Body of pancreas (tissue), 4 donors: ENCODE measurements around the gene NDUFV1.

Experiments
- CTCF ChIP-seq, 7 experiments: fragments of 450-650 bp in 4 of 7; fragments of 200-600 bp in 3 of 7; sonication (generic) in 3 of 7; IDR thresholded peaks; one replicate each; pipeline ENCODE4 v1.5.1; 2016 to 2019; ENCODE audit warnings: antibody characterized with exemption in 7 of 7
- POLR2A ChIP-seq, 3 donors: fragments of 450-650 bp; IDR thresholded peaks; one replicate each; pipeline ENCODE4 v1.6.1; 2016; ENCODE audit warnings: antibody characterized with exemption in 3 of 3, mild to moderate bottlenecking in 2 of 3

GRCh38 chr11:67631853-67632174 lies 25.1 kb downstream of the NDUFV1 start:
- TF ChIP-seq CTCF (IDR thresholded peaks at IDR 0.05): no peak
- TF ChIP-seq POLR2A (IDR thresholded peaks at IDR 0.05): no peak
